NCI-H510A treated with DMSO at 0.1 percent for 48 hours (cell line): ENCODE measurements around the gene CUL2.
"Not testable (repeated sequence)": the region's sequence is repeated elsewhere in the genome, so short reads cannot be mapped to it uniquely, and the experiment has no call there.

ENCODE experiments used
- DNase-seq: peaks from one replicate; lab custom pipeline; 2025; lab: John Stamatoyannopoulos, UW

The CUL2 gene

GRCh38 chr10:34978080-34978479 lies 112.1 kb downstream of the CUL2 start:
- DNase-seq: no peak

- DNase-seq: not testable (repeated sequence)
These were observed 113.7 kb downstream of the CUL2 start for GRCh38 chr10:34976380-34976910.

GRCh38 chr10:34974364-34975065 lies 115.6 kb downstream of the CUL2 start:
- DNase-seq: not testable (repeated sequence)

- peak; percentile 10 for DNase-seq
These were observed 116.4 kb downstream of the CUL2 start for GRCh38 chr10:34973757-34974156.

- not testable (repeated sequence) for DNase-seq
These were observed 117.0 kb downstream of the CUL2 start for GRCh38 chr10:34973121-34973520.

GRCh38 chr10:34972591-34972990 lies 117.5 kb downstream of the CUL2 start:
- not testable (repeated sequence) for DNase-seq

- DNase-seq: not testable (repeated sequence)
These were observed 118.4 kb downstream of the CUL2 start for GRCh38 chr10:34971606-34972334.

- DNase-seq: no peak
These were observed 121.0 kb downstream of the CUL2 start for GRCh38 chr10:34969171-34969570.

GRCh38 chr10:34967335-34967880 lies 122.7 kb downstream of the CUL2 start:
- DNase-seq: no peak

- no peak for DNase-seq
These were observed 123.7 kb downstream of the CUL2 start for GRCh38 chr10:34966451-34966850.

- no peak for DNase-seq
These were observed 124.1 kb downstream of the CUL2 start for GRCh38 chr10:34966040-34966439.

GRCh38 chr10:34964166-34964800 lies 125.9 kb downstream of the CUL2 start:
- DNase-seq: no peak

GRCh38 chr10:34962866-34963265 lies 127.3 kb downstream of the CUL2 start:
- DNase-seq: no peak

- DNase-seq: no peak
These were observed 129.2 kb downstream of the CUL2 start for GRCh38 chr10:34960983-34961382.

GRCh38 chr10:34959786-34960185 lies 130.4 kb downstream of the CUL2 start:
- no peak for DNase-seq

- no peak for DNase-seq
These were observed 130.8 kb downstream of the CUL2 start for GRCh38 chr10:34959321-34959720.
